ENCODE data around the gene FAM229B.

DNA sequence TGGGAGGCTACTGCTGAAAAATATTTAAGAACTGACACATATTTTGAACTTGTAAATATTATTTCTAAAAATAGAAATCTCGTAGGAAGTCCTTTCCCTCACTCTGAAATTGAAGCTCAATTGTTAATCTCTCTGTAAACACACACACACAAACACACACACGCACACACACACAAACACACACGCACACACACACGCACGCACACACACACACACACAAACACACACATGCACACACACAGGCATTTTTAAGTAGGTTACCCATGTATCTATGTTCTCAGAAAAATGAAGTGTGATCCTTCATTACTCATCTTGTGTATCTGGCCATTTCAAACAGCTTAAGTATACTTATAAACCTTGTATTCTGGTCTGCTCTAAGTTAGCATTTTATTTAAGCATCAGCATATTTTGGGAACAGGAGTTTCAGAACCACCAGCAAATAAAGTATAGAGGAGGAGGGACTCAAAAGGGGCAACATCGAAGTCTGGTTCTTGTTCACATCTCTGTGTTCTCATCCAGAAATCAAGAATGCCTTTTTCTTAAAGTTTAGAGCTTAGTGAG lies 21.9 kb upstream of the FAM229B start:
- TF ChIP-seq, protein P1, sequence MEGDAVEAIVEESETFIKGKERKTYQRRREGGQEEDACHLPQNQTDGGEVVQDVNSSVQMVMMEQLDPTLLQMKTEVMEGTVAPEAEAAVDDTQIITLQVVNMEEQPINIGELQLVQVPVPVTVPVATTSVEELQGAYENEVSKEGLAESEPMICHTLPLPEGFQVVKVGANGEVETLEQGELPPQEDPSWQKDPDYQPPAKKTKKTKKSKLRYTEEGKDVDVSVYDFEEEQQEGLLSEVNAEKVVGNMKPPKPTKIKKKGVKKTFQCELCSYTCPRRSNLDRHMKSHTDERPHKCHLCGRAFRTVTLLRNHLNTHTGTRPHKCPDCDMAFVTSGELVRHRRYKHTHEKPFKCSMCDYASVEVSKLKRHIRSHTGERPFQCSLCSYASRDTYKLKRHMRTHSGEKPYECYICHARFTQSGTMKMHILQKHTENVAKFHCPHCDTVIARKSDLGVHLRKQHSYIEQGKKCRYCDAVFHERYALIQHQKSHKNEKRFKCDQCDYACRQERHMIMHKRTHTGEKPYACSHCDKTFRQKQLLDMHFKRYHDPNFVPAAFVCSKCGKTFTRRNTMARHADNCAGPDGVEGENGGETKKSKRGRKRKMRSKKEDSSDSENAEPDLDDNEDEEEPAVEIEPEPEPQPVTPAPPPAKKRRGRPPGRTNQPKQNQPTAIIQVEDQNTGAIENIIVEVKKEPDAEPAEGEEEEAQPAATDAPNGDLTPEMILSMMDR (IDR thresholded peaks at IDR 0.05) = no peak
- no peak for TF ChIP-seq POLR2A (IDR thresholded peaks at IDR 0.05)
